HEK293 (cell line): Measurements from ENCODE around the gene SPDYC.

Experiments used
- CTCF ChIA-PET: fragments of 350-600 bp; formaldehyde crosslinking; extraction: SDS; loops from one replicate; lab custom pipeline; 2021; ENCODE audit warnings: antibody characterized with exemption; lab: Yijun Ruan, JAX
- POLR2A ChIA-PET: fragments of 300-600 bp; formaldehyde crosslinking; extraction: SDS; loops from one replicate; lab custom pipeline; 2020; ENCODE audit warnings: antibody characterized with exemption, inconsistent platforms; lab: Yijun Ruan, JAX
- H3K27ac ChIP-seq: fragments of 200-500 bp; sonication (Bioruptor generic); 2 replicates; pipeline ENCODE4 v1.5.1; 2014; ENCODE audit warnings: low read depth, low read length, control low read depth, inconsistent platforms; ENCODE audit errors: extremely low read depth
- H3K36me3 ChIP-seq, 2 experiments: fragments of 200-500 bp in 1 of 2; sonication (Bioruptor generic) in 1 of 2; 1 replicate in 1 of 2; 2 replicates in 1 of 2; pipeline ENCODE4 v1.5.1; 2014 to 2017; ENCODE audit warnings: inconsistent platforms in 2 of 2, low read length in 2 of 2; ENCODE audit not compliant: control insufficient read depth in 2 of 2, insufficient read depth in 1 of 2
- H3K4me1 ChIP-seq: fragments of 200-500 bp; sonication (Bioruptor generic); 2 replicates; pipeline ENCODE4 v1.5.1; 2014; ENCODE audit warnings: mild to moderate bottlenecking, low read length, inconsistent platforms; ENCODE audit not compliant: control insufficient read depth, insufficient read depth
- H3K4me3 ChIP-seq: 2 replicates; pipeline ENCODE4 v1.5.1; 2011; ENCODE audit warnings: low read depth, mild to moderate bottlenecking, control low read depth, low read length, moderate library complexity
- H3K9me3 ChIP-seq: fragments of 200-500 bp; sonication (Bioruptor generic); 2 replicates; pipeline ENCODE4 v1.5.1; 2014; ENCODE audit warnings: low read depth, low read length, inconsistent platforms; ENCODE audit not compliant: control insufficient read depth, insufficient read depth
- AEBP2 ChIP-seq: fragments of 450-650 bp; formaldehyde crosslinking; IDR thresholded peaks from 2 replicates; pipeline ENCODE4 v1.5.1; 2016; ENCODE audit warnings: missing biosample characterization, missing genetic modification characterization, borderline replicate concordance
- FEZF1 ChIP-seq: fragments of 450-650 bp; formaldehyde crosslinking; IDR thresholded peaks from 2 replicates; pipeline ENCODE4 v1.5.1; 2016; ENCODE audit warnings: missing biosample characterization, missing genetic modification characterization
- GLIS1 ChIP-seq: fragments of 450-650 bp; formaldehyde crosslinking; IDR thresholded peaks from 2 replicates; pipeline ENCODE4 v1.5.1; 2016; ENCODE audit warnings: missing biosample characterization, missing genetic modification characterization
- KLF1 ChIP-seq: fragments of 450-650 bp; formaldehyde crosslinking; IDR thresholded peaks from 2 replicates; pipeline ENCODE4 v1.5.1; 2016; ENCODE audit warnings: missing biosample characterization, missing genetic modification characterization
- KLF16 ChIP-seq: fragments of 450-650 bp; formaldehyde crosslinking; IDR thresholded peaks from 2 replicates; pipeline ENCODE4 v1.5.1; 2017; ENCODE audit warnings: missing biosample characterization, missing genetic modification characterization
- MZF1 ChIP-seq: fragments of 450-650 bp; formaldehyde crosslinking; IDR thresholded peaks from 2 replicates; pipeline ENCODE4 v1.5.1; 2017; ENCODE audit warnings: missing biosample characterization, missing genetic modification characterization, borderline replicate concordance
- PRDM1 ChIP-seq: fragments of 450-650 bp; formaldehyde crosslinking; IDR thresholded peaks from 2 replicates; pipeline ENCODE4; 2016; ENCODE audit warnings: missing biosample characterization, missing genetic modification characterization
- RBAK ChIP-seq: fragments of 450-650 bp; formaldehyde crosslinking; IDR thresholded peaks from 2 replicates; pipeline ENCODE4 v1.5.1; 2016; ENCODE audit warnings: missing biosample characterization, missing genetic modification characterization
- SP3 ChIP-seq: fragments of 450-650 bp; formaldehyde crosslinking; IDR thresholded peaks from 2 replicates; pipeline ENCODE4 v1.5.1; 2016; ENCODE audit warnings: missing biosample characterization, missing genetic modification characterization
- YY1 ChIP-seq: fragments of 450-650 bp; formaldehyde crosslinking; IDR thresholded peaks from 2 replicates; pipeline ENCODE4 v1.5.1; 2018; ENCODE audit warnings: missing biosample characterization, missing genetic modification characterization
- YY2 ChIP-seq: fragments of 450-650 bp; formaldehyde crosslinking; IDR thresholded peaks from 2 replicates; pipeline ENCODE4 v1.5.1; 2016; ENCODE audit warnings: missing biosample characterization, missing genetic modification characterization
- ZBTB17 ChIP-seq: fragments of 450-650 bp; formaldehyde crosslinking; IDR thresholded peaks from 2 replicates; pipeline ENCODE4 v1.5.1; 2016; ENCODE audit warnings: missing biosample characterization, missing genetic modification characterization
- ZBTB20 ChIP-seq: fragments of 450-650 bp; formaldehyde crosslinking; IDR thresholded peaks from 2 replicates; pipeline ENCODE4 v1.5.1; 2016; ENCODE audit warnings: missing biosample characterization, missing genetic modification characterization
- ZBTB44 ChIP-seq: fragments of 450-650 bp; IDR thresholded peaks from 2 replicates; pipeline ENCODE4 v1.5.1; 2018; ENCODE audit warnings: missing biosample characterization, mild to moderate bottlenecking, missing genetic modification characterization
- ZBTB6 ChIP-seq: fragments of 450-650 bp; formaldehyde crosslinking; IDR thresholded peaks from 2 replicates; pipeline ENCODE4 v1.5.1; 2017; ENCODE audit warnings: missing biosample characterization, missing genetic modification characterization
- ZFHX2 ChIP-seq: fragments of 450-650 bp; formaldehyde crosslinking; conservative IDR thresholded peaks from 2 replicates; pipeline ENCODE4 v1.5.1; 2016; ENCODE audit warnings: missing biosample characterization, missing genetic modification characterization
- ZFP3 ChIP-seq: fragments of 450-650 bp; formaldehyde crosslinking; IDR thresholded peaks from 2 replicates; pipeline ENCODE4 v1.5.1; 2016; ENCODE audit warnings: low read depth, missing biosample characterization, missing genetic modification characterization
- ZNF132 ChIP-seq: fragments of 450-650 bp; formaldehyde crosslinking; IDR thresholded peaks from 2 replicates; pipeline ENCODE4 v1.5.1; 2017; ENCODE audit warnings: missing biosample characterization, missing genetic modification characterization, borderline replicate concordance
- ZNF148 ChIP-seq: fragments of 450-650 bp; formaldehyde crosslinking; IDR thresholded peaks from 2 replicates; pipeline ENCODE4 v1.5.0; 2017; ENCODE audit warnings: missing biosample characterization, missing genetic modification characterization, borderline replicate concordance
- ZNF175 ChIP-seq: fragments of 450-650 bp; formaldehyde crosslinking; IDR thresholded peaks from 2 replicates; pipeline ENCODE4 v1.5.1; 2016; ENCODE audit warnings: missing biosample characterization, missing genetic modification characterization
- ZNF221 ChIP-seq: fragments of 450-650 bp; formaldehyde crosslinking; IDR thresholded peaks from 2 replicates; pipeline ENCODE4 v1.5.1; 2017; ENCODE audit warnings: missing biosample characterization, missing genetic modification characterization, borderline replicate concordance
- ZNF266 ChIP-seq: fragments of 450-650 bp; formaldehyde crosslinking; IDR thresholded peaks from 2 replicates; pipeline ENCODE4 v1.5.1; 2016; ENCODE audit warnings: missing biosample characterization, missing genetic modification characterization, low read depth
- ZNF335 ChIP-seq: fragments of 450-650 bp; formaldehyde crosslinking; conservative IDR thresholded peaks from 2 replicates; pipeline ENCODE4 v1.5.1; 2016; ENCODE audit warnings: missing biosample characterization, missing genetic modification characterization
- ZNF473 ChIP-seq: fragments of 450-650 bp; formaldehyde crosslinking; IDR thresholded peaks from 2 replicates; pipeline ENCODE4 v1.5.1; 2017; ENCODE audit warnings: missing biosample characterization, missing genetic modification characterization
- ZNF549 ChIP-seq: fragments of 450-650 bp; IDR thresholded peaks from 2 replicates; pipeline ENCODE4 v1.5.1; 2018; ENCODE audit warnings: missing biosample characterization, missing genetic modification characterization, mild to moderate bottlenecking, inconsistent platforms, moderate library complexity
- ZNF555 ChIP-seq: fragments of 450-650 bp; formaldehyde crosslinking; conservative IDR thresholded peaks from 2 replicates; pipeline ENCODE4 v1.5.1; 2017; ENCODE audit warnings: missing biosample characterization, mild to moderate bottlenecking, missing genetic modification characterization, inconsistent platforms
- ZNF596 ChIP-seq: fragments of 450-650 bp; IDR thresholded peaks from 2 replicates; pipeline ENCODE4 v1.5.0; 2018; ENCODE audit warnings: missing biosample characterization, mild to moderate bottlenecking, missing genetic modification characterization, moderate library complexity
- ZNF600 ChIP-seq: fragments of 450-650 bp; formaldehyde crosslinking; IDR thresholded peaks from 2 replicates; pipeline ENCODE4 v1.5.1; 2016; ENCODE audit warnings: missing biosample characterization, missing genetic modification characterization
- ZNF768 ChIP-seq: fragments of 450-650 bp; formaldehyde crosslinking; IDR thresholded peaks from 2 replicates; pipeline ENCODE4 v1.5.1; 2018; ENCODE audit warnings: missing biosample characterization, mild to moderate bottlenecking, missing genetic modification characterization
- ZNF777 ChIP-seq: fragments of 450-650 bp; formaldehyde crosslinking; IDR thresholded peaks from 2 replicates; pipeline ENCODE4 v1.5.1; 2017; ENCODE audit warnings: missing biosample characterization, missing genetic modification characterization, borderline replicate concordance
- ZNF792 ChIP-seq: fragments of 450-650 bp; formaldehyde crosslinking; IDR thresholded peaks from 2 replicates; pipeline ENCODE4 v1.5.1; 2016; ENCODE audit warnings: missing biosample characterization, missing genetic modification characterization

Gene SPDYC

GRCh38 chr11:65134240-65134951, 35.6 kb upstream of the SPDYC start, which contains the start of gene SYVN1 (continued):
- TF ChIP-seq ZFP3 (tag by site-specific recombination) (no peak), ZNF175 (tag by site-specific recombination) (no peak), ZNF777 (tag by site-specific recombination) (no peak), YY2 (tag by site-specific recombination) (peak; percentile 46; the same call in 1 of the 2 replicates), ZNF473 (tag by site-specific recombination) (no peak), KLF16 (tag by site-specific recombination) (peak; percentile 74), ZNF132 (tag by site-specific recombination) (no peak), RBAK (tag by site-specific recombination) (no peak), ZNF555 (tag by site-specific recombination) (no peak), ZNF768 (tag by site-specific recombination) (no peak), FEZF1 (tag by site-specific recombination) (no peak; the same call in 1 of the 2 replicates), ZNF792 (tag by site-specific recombination) (no peak), ZNF596 (tag by site-specific recombination) (no peak), SP3 (peak; percentile 54), ZNF221 (no peak)

GRCh38 chr11:65134952-65135632, 34.9 kb upstream of the SPDYC start:
- POLR2A ChIA-PET, result interaction anchor here (0.5 to 4.5 kb wide), 20 partner anchors 9 to 862 kb away, joined by 3 to 57 read pairs (median 5); partner anchors contain the start of genes ARL2, CAPN1, FAU and MALAT1
- Histone ChIP-seq H3K36me3 (peaks cover 0 to 30% of the 10 kb centered on the region in 2 experiments; a peak in 1 of 3 replicates), H3K9me3 (no peaks in the 10 kb centered on the region), H3K4me1 (no peaks in the 10 kb centered on the region; the same call in 1 of the 2 replicates), H3K27ac (peak overlapping the region; percentile 83), H3K4me3 (peak overlapping the region; percentile 81)
- CTCF ChIA-PET, result interaction anchor here (0.5 to 2.3 kb wide), 10 partner anchors 9 to 1164 kb away, joined by 3 to 7 read pairs (median 3); partner anchors contain the start of genes ARL2 and CAPN1
- TF ChIP-seq ZNF549 (tag by site-specific recombination), result no peak
- TF ChIP-seq ZFHX2 (tag by site-specific recombination), result peak; percentile 70
- TF ChIP-seq ZBTB17 (tag by site-specific recombination), result peak; percentile 18
- no peak for TF ChIP-seq KLF1
- peak; percentile 69 for TF ChIP-seq ZNF335
- TF ChIP-seq PRDM1 (tag by site-specific recombination), result peak; percentile 80
- TF ChIP-seq YY1 (tag by site-specific recombination), result no peak
- TF ChIP-seq MZF1, result no peak
- TF ChIP-seq ZBTB20 (tag by site-specific recombination), result peak; percentile 62; the same call in 1 of the 2 replicates
- TF ChIP-seq ZBTB44 (tag by site-specific recombination), result no peak
- peak; percentile 50 for TF ChIP-seq GLIS1 (tag by site-specific recombination)
- no peak for TF ChIP-seq ZBTB6
- no peak for TF ChIP-seq AEBP2 (tag by site-specific recombination)
- no peak for TF ChIP-seq ZNF148
- TF ChIP-seq ZNF266 (tag by site-specific recombination), result no peak
- peak; percentile 38 for TF ChIP-seq ZNF600
